ENCODE results near the gene DGKB.

DNA sequence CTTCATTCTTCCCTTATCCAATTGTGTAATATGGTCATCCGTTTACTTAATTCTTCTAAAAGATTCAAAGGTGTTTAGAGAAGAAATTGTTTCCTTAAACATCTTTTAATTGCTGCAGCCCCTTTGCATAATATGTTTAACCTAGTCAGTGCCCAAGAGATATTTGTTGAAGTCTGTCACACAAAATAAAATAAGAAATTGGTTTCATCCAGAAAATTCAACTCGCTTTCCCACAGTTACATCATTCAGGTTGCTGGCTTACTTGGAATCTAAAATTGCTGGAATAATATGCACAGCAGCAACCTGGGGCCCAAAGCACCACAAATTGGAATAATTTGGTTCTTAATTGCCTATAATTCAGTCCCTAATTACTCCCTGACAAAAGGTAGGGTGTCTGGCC is 758.0 kb downstream of the DGKB start:
- TF ChIP-seq CTCF (IDR thresholded peaks at IDR 0.05) = no peak
- TF ChIP-seq REST (IDR thresholded peaks at IDR 0.05) = no peak
- TF ChIP-seq NPAS2 (CRISPR knock-in tag; IDR thresholded peaks at IDR 0.05; ENCODE audit: borderline replicate concordance) = no peak
- no peak for TF ChIP-seq CHD2 (IDR thresholded peaks at IDR 0.05; ENCODE audit: low read length, partially characterized antibody)
- TF ChIP-seq KDM1A (IDR thresholded peaks at IDR 0.05; ENCODE audit: low read depth) = no peak
- TF ChIP-seq, protein P1, sequence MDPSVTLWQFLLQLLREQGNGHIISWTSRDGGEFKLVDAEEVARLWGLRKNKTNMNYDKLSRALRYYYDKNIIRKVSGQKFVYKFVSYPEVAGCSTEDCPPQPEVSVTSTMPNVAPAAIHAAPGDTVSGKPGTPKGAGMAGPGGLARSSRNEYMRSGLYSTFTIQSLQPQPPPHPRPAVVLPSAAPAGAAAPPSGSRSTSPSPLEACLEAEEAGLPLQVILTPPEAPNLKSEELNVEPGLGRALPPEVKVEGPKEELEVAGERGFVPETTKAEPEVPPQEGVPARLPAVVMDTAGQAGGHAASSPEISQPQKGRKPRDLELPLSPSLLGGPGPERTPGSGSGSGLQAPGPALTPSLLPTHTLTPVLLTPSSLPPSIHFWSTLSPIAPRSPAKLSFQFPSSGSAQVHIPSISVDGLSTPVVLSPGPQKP (IDR thresholded peaks at IDR 0.05; ENCODE audit: low read depth, low read length) = no peak
- TF ChIP-seq RFX5 (IDR thresholded peaks at IDR 0.05) = no peak
- no peak for TF ChIP-seq RAD21 (conservative IDR thresholded peaks at IDR 0.05 in 1 of 2, IDR thresholded peaks at IDR 0.05 in 1 of 2)
- no peak for TF ChIP-seq ESRRA (IDR thresholded peaks at IDR 0.05; ENCODE audit: borderline replicate concordance, low read length)
- no peak for TF ChIP-seq POLR2A (IDR thresholded peaks at IDR 0.05; ENCODE audit: low read length)
- no peak for TF ChIP-seq ZFP36 (IDR thresholded peaks at IDR 0.05; ENCODE audit: borderline replicate concordance, partially characterized antibody)
- no peak for TF ChIP-seq RCOR1 (IDR thresholded peaks at IDR 0.05; ENCODE audit: low read depth, low read length)
- TF ChIP-seq EHF (CRISPR knock-in tag; IDR thresholded peaks at IDR 0.05) = no peak
- no peak for TF ChIP-seq EP300 (IDR thresholded peaks at IDR 0.05)

All from A549 (cell line).